Lung (tissue), 12 donors: ENCODE results near the gene SALL3. TPM values are rescaled to one million over a fixed set of nuclear protein-coding genes. Genes with fewer than 3 reads are reported as not detected.

ENCODE experiments used
- ATAC-seq: fragments of 200-7000 bp; cut with Tn5 transposase; one replicate; pipeline ENCODE4 v1.9.1; 2020; ENCODE audit warnings: moderate number of reproducible peaks; ENCODE audit not compliant: insufficient read depth, low FRiP score
- DNase-seq, 3 donors: peaks; one replicate each; pipeline ENCODE4 v3.0.0-alpha.2; 2013 to 2017
- H3K27ac ChIP-seq, 2 donors: one replicate each; pipeline ENCODE4 v1.5.1; 2013; ENCODE audit warnings: mild to moderate bottlenecking in 2 of 2, moderate library complexity in 2 of 2, control low read depth in 1 of 2, inconsistent platforms in 1 of 2, low read depth in 1 of 2, low read length in 1 of 2
- H3K27me3 ChIP-seq, 3 donors: one replicate each; pipeline ENCODE4 v1.5.1; 2013; ENCODE audit warnings: low read length in 2 of 3; ENCODE audit not compliant: control insufficient read depth in 3 of 3, insufficient read depth in 3 of 3
- H3K36me3 ChIP-seq, 4 donors: one replicate each; pipeline ENCODE4 v1.5.1; 2013; ENCODE audit warnings: low read length in 4 of 4, mild to moderate bottlenecking in 1 of 4, moderate library complexity in 1 of 4; ENCODE audit not compliant: control insufficient read depth in 4 of 4, insufficient read depth in 4 of 4
- H3K4me1 ChIP-seq, 5 donors: one replicate each; pipeline ENCODE4 v1.5.1; 2013; ENCODE audit warnings: low read length in 5 of 5, mild to moderate bottlenecking in 2 of 5, moderate library complexity in 1 of 5; ENCODE audit not compliant: control insufficient read depth in 5 of 5, insufficient read depth in 5 of 5
- H3K4me3 ChIP-seq: one replicate; pipeline ENCODE4 v1.5.1; 2013; ENCODE audit warnings: mild to moderate bottlenecking, control low read depth, moderate library complexity
- H3K9ac ChIP-seq, 2 donors: one replicate each; pipeline ENCODE4 v1.5.1; 2013; ENCODE audit warnings: low read length in 2 of 2, control low read depth in 1 of 2; ENCODE audit not compliant: insufficient read depth in 1 of 2
- H3K9me3 ChIP-seq, 4 donors: one replicate each; pipeline ENCODE4 v1.5.1; 2013; ENCODE audit warnings: low read length in 3 of 4, mild to moderate bottlenecking in 1 of 4, moderate library complexity in 1 of 4; ENCODE audit not compliant: control insufficient read depth in 4 of 4, insufficient read depth in 3 of 4
- WGBS, 2 donors: extraction: QIAGEN DNeasy Blood & Tissue Kit; methylation state at CpG; one replicate each; pipeline ENCODE4 v1.1.7; 2013; 5-methylcytosine and 5-hydroxymethylcytosine counted together
- polyA plus RNA-seq, 2 donors: library from polyadenylated mRNA; stranded (reverse); fragments of 200-250 nt; gene quantifications; one replicate each; pipeline ENCODE4 v1.2.1, GENCODE V29; 2013
- total RNA-seq, 2 donors: library from RNA; depleted of rRNA in 1 of 2; stranded (reverse); fragments of >200 nt in 1 of 2; gene quantifications; one replicate each; pipeline ENCODE4 v1.2.1, GENCODE V29; 2014 to 2021
- TF ChIP-seq, protein P1 (sequence below): IDR thresholded peaks from 2 replicates; pipeline ENCODE4 v1.5.1; 2012; ENCODE audit warnings: mild to moderate bottlenecking; ENCODE audit errors: control extremely low read depth, extremely low read depth
- donor health status: control.
- donor health status: control.
- donor health status: Bipolar disorder and iron deficiency.
- donor health status: healthy.
- donor health status: DM: yes; HTN: yes; CAD: no.

Gene SALL3
- total and polyA plus RNA-seq, 4 donors: 0.28 TPM; not detected in 3

DNA sequence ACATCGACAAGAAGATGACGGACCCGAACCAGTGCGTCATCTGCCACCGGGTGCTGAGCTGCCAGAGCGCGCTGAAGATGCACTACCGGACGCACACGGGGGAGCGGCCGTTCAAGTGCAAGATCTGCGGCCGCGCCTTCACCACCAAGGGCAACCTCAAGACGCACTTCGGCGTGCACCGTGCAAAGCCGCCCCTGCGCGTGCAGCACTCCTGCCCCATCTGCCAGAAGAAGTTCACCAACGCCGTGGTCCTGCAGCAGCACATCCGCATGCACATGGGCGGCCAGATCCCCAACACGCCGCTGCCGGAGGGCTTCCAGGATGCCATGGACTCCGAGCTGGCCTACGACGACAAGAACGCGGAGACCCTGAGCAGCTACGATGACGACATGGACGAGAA is 14.4 kb downstream of the SALL3 start:
- peaks cover 4 to 26% (median 20%) of the 10 kb centered on the region in 3 donors for H3K27me3 ChIP-seq
- H3K4me1 ChIP-seq: no peaks in the 10 kb centered on the region
- WGBS, 2 donors: 97% methylated on average over 37 of the region's 37 CpGs
- H3K27ac ChIP-seq: no peak overlapping the region
- no peak overlapping the region for H3K4me3 ChIP-seq
- ATAC-seq (no peak), DNase-seq (no peak)
- no peaks in the 10 kb centered on the region for H3K36me3 ChIP-seq
- H3K9ac ChIP-seq: no peak overlapping the region
- H3K9me3 ChIP-seq: peaks cover 0 to 5% (median 0%) of the 10 kb centered on the region in 4 donors
- TF ChIP-seq, protein P1, sequence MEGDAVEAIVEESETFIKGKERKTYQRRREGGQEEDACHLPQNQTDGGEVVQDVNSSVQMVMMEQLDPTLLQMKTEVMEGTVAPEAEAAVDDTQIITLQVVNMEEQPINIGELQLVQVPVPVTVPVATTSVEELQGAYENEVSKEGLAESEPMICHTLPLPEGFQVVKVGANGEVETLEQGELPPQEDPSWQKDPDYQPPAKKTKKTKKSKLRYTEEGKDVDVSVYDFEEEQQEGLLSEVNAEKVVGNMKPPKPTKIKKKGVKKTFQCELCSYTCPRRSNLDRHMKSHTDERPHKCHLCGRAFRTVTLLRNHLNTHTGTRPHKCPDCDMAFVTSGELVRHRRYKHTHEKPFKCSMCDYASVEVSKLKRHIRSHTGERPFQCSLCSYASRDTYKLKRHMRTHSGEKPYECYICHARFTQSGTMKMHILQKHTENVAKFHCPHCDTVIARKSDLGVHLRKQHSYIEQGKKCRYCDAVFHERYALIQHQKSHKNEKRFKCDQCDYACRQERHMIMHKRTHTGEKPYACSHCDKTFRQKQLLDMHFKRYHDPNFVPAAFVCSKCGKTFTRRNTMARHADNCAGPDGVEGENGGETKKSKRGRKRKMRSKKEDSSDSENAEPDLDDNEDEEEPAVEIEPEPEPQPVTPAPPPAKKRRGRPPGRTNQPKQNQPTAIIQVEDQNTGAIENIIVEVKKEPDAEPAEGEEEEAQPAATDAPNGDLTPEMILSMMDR: no peak

GRCh38 chr18:78994531-78994930 is 14.9 kb downstream of the SALL3 start:
- TF ChIP-seq, protein P1: no peak
- Histone ChIP-seq H3K36me3 (no peaks in the 10 kb centered on the region), H3K27ac (no peak overlapping the region), H3K4me1 (no peaks in the 10 kb centered on the region), H3K9me3 (peaks cover 0 to 5% (median 0%) of the 10 kb centered on the region in 4 donors), H3K9ac (no peak overlapping the region), H3K27me3 (peaks cover 4 to 21% (median 15%) of the 10 kb centered on the region in 3 donors), H3K4me3 (no peak overlapping the region)
- 96 to 97% methylated on average over 38 of the region's 38 CpGs for WGBS, 2 donors
- no peak for ATAC-seq
- no peak for DNase-seq

- H3K4me1 ChIP-seq: no peaks in the 10 kb centered on the region
- peaks cover 0 to 5% (median 0%) of the 10 kb centered on the region in 4 donors for H3K9me3 ChIP-seq
- WGBS, 2 donors: 97 to 98% methylated on average over 44 of the region's 44 CpGs
- H3K4me3 ChIP-seq: no peak overlapping the region
- TF ChIP-seq, protein P1: no peak
- H3K9ac ChIP-seq: no peak overlapping the region
- H3K27ac ChIP-seq: no peak overlapping the region
- ATAC-seq: no peak
- H3K36me3 ChIP-seq: no peaks in the 10 kb centered on the region
- no peak for DNase-seq
- H3K27me3 ChIP-seq: peaks cover 4 to 19% (median 10%) of the 10 kb centered on the region in 3 donors
These were observed 15.5 kb downstream of the SALL3 start for GRCh38 chr18:78994977-78995582.
